HG02610 (cell line): Measurements from ENCODE around the gene SLC24A3.

ENCODE experiments used
- ATAC-seq: cut with Tn5 transposase; IDR thresholded peaks from one replicate; pipeline ENCODE4 v1.9.1; 2021; ENCODE audit warnings: mild to moderate bottlenecking, moderate library complexity; ENCODE audit not compliant: unreplicated experiment

Gene SLC24A3

DNA sequence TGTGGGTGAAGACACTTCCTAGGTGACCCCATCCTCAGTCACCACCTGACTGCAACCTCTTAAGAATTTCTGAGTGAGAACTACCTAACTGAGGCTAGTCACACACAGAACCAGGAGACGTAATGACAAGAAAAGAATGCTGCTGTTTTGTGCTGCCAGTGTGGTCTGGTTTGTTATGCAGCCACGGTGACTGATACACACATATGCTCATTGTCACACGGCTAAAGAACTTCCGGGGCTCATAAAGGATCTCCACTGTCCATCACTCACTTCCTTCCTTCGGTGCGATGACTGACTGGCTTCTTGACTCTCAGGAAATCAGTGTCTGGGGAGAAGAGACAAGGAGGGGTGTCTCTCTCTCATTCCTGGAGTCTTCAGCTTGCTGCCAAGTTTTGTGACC, 88.0 kb downstream of the SLC24A3 start:
- ATAC-seq = no peak

DNA sequence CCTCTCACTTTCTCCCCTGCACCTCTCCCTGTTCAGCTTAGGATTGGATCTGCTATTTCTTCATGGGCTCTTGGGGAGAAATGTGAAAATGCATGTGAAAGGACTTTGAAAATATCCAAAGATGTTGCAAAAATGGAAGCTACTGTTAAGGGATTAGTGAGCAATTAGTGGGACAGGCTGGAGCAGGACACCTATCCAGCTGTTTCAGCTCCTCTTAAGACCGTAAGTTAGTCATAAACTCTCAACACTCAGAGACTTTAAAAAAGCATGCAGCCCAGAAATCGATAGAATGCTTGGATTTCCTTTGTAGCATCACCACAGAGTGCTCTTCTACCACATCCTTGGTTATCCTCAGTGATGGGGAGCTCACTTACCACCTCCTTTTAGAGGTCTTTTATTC, 88.7 kb downstream of the SLC24A3 start:
- no peak for ATAC-seq

DNA sequence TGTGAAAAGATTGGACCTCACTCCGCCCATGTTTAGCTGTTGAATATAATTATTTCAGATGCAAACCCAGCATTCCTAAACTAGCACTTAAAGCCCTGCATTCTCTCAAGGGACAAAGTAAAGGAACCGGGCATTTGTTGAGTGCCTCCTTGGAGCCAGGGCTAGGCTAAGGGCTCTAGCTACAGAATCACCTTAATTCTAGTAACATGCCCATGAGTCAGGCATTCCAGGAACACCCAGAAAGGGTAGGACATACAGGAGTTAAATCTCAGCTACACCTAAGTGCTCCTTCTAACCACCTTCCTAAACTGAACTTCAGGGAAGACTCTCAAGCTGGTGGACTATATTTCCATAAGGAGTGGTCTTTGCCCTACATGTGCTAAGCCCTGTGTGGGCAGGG, 89.4 kb downstream of the SLC24A3 start:
- ATAC-seq = no peak

DNA sequence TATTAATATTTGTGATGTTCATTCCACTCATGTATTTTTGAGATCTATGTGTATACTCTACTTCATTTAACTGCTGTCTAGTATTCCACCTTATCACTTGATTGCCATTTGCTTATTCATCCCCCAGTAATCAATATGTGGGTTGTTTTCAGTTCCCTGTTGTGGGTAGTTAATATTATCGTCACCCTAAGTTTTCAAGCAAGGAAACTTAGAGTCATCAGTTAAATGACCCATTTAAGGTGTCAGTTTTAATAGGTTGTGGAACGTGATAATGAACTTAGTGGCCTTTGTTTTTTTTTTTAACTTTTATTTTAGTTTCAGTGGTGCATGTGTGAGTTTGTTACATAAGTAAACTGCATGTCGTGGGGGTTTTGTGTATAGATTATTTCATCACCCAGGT, 90.3 kb downstream of the SLC24A3 start:
- no peak for ATAC-seq

DNA sequence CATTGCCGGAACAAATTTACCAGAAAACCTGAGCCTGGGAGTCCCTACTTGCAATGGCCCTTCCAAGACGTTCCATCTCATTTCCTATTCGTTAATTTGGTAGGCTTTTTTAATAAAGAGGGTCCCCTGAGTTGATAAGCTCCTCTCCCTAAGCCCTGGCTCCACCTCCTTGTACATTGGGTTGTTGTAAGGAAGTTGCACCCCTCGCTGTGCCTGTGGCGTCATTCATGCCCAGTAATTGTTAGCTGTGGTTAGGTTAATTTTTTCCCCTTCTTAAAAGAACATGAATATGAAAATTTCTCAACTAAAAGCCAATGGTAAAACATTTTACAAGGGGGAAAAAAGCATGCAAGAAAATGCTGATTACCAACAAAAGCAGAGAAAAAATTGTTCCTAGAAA, 91.9 kb downstream of the SLC24A3 start:
- ATAC-seq = no peak

DNA sequence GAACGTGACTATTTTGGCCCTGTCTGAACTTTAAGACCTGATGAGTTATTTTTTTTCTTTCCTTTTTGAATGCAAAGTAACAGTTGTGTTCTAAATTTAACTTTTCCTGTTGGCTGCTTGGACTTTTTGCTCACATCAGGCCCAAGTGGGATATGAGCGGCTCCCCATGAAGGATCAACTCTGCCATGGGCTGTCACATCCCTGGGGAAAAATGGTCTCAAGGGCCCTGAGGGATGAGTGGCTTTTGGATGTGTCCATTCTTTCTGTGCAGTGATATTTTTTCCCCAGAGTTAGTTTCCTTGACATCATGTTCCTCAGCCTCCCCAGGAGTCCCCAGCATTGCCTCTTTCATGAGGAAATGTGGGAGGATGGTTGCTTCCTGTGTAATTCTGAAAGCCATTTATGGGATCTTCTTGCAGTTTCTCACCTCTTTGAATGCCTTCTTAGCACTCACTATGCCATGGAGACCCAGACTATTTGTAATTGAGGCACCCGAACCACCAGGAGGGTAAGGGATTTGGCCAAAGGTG, 92.5 kb downstream of the SLC24A3 start:
- no peak for ATAC-seq

DNA sequence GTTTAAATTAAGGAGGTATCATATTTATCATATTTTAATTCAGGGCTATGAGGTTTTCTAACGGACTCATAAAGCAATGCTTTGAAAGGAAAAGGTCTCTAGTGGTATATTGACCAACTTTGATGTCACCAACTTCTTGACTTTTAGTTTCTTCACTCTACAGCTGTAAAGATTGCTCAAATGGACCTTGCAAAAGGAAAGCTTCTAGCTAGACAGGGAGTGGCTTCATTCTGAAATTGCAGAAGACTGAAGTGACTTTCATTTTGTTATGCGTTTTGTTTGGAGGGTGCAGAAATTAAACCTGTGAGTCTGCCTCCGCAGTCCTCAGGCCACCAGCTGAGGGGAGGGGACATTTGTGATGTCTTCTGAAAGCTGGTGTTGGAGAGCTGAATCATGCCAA, 95.7 kb downstream of the SLC24A3 start:
- no peak for ATAC-seq

DNA sequence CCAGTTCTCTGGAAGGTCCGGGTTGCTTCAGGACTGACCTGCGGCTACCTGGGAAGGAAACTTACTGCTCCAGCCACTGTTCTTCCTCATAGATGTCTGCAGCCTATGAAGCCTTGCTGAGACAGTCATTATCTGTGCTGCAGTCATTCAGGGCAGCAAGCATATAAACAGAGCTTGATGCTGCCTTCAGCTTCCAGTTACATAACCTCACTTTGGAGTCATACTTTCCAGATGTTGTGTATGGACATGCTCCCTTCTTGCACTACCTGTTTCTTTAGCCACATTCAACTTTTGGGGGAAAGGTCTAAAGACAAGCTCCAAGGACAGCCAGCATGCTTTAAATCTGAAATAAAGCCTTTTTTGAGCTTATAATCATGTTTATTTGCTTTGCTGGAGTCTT, 98.1 kb downstream of the SLC24A3 start:
- ATAC-seq = no peak

DNA sequence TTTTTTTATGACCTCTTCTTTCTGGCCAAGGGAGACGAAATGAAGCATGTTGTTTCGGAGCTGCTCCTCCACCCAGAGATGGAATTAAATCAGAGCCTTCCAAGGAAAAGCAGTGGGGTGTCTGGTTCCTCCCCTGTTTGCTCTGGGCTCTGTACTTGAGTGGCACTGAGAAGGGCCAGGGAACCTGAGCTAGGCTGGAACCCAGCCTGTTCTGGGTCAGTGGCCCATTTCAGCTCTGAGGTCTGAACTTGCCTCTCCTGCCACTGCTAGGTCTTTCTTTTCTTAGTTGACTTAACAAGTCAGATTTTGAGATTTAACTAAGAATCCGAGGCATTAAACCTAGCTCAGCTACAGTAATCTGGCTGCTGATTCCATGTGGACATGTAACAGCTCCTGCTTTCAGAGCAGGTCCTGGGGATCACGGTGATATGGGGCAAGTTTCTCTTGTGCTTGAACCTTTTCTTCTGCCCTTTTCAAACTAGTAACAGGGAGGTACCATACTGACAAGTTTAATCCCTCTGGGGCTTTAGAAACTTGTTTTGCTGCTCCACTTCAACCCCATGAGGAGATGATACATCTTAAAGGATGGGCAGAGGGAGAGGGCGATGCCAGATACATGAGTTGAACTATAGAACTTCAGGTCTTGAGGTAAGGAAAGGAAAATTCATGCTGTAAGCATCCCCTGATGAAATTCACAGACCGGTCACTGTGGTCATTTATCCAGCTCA, 101.1 kb downstream of the SLC24A3 start:
- ATAC-seq = no peak

DNA sequence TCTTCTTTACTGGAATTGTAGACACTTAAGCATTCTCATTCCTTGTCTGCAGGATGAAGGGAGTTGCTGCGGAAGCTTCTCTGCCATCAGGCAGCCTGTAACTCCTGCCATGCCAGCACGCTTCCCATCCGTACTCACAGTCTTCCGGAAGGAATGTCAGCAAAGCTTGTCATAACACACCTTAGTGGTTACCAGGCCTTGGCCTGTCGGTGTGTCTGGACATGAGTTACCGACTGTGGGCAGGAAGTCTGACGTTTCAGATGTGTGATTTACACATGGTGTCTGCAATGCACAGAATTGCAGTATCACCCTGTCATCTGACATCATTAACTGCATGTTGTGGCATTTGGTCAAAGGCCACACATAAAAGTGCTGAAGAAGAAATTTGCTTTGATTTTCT, 102.2 kb downstream of the SLC24A3 start:
- ATAC-seq = no peak

DNA sequence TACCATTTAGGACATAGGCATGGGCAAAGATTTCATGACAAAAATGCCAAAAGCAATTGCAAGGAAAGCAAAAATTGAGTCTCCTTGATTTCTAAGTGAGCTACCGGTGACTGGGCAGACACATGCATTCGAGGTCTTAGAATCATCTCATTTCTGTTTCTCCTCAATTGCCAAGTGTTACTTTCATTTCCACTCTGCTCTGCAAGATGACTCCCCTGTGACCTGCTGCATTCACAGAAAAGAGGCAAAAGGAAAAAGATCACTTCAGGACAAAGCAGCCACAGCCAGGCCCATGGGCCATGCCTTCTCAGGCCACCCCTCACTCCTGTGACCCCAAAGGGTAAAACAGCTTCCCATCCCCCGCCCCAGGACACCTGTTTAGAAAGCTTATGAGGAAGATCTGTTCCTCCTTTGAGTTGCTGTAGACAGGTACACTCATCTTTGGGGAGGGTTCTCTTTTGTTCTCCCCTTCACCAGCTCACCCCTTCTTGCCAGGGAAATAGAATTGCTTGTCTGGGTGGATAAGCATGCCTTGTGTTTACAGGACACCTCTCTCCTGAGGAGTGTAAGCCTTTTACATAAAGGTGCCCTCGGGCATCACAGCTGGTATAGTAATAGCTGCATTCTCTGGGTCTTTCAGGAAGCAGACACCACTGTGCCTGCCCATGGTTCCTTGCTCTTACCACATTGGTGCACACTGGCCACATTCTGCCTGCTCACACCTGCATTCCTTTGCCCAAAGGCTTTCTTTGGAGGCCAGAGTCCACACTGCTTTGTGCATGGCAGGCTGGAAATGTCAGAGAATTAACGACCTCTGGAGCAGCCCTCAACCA, 105.0 kb downstream of the SLC24A3 start:
- ATAC-seq = no peak

DNA sequence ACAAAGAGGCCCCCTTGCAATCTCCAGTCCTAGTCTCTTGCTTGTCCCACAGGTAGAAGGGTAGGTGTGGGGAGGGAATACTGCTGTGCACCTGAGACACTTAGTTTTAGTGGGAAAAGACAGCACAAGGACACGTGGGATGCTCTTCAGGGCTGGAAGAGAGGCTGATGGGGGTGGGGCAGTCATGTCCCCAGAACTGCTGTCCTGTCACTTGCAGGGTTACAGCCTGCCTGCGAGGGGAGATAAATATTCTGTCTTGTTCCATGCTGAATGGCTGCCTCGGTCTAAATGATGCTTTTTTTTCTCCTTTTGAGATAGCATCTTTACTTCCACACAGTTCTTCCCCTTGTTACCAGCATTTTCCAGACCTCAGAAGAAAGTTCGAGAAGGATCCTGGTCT, 106.2 kb downstream of the SLC24A3 start:
- no peak for ATAC-seq

DNA sequence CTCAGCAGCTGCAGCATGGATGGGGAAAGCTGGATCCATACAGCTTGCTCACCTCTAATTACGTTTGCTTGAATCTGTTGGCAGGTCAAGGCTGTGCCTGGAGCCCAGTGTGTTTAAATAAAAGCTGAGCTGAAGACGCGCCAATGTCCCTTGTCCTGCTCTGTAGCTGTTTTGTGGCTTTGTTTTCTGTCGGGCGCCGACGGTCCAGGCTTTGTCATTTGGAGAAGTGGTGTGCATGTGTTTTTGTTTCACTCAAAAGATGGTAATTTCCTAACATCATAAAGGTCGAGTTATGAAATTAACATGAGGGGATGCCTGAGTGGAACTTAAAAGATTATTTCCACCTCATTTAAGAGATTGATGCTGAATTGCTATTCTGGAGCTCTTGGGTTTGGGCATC, 107.6 kb downstream of the SLC24A3 start:
- no peak for ATAC-seq

DNA sequence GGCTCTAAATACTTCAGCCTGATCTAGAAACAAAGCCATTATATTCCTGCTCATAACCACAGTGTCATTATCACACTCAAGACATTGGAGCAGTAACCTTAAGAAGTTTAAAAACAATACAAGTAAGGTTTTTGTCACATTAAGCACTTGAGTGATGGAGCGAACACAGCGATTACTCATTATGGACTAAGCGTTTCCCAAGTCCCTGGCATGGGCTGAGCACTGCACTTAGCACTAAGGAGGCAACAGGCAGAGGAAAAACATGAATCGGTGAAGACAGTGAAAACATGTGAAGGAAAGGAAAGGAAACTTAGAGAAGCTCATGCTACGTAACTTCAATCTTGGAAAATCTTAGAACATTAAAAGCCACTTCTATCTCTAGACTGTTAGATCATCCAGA, 108.7 kb downstream of the SLC24A3 start:
- no peak for ATAC-seq

DNA sequence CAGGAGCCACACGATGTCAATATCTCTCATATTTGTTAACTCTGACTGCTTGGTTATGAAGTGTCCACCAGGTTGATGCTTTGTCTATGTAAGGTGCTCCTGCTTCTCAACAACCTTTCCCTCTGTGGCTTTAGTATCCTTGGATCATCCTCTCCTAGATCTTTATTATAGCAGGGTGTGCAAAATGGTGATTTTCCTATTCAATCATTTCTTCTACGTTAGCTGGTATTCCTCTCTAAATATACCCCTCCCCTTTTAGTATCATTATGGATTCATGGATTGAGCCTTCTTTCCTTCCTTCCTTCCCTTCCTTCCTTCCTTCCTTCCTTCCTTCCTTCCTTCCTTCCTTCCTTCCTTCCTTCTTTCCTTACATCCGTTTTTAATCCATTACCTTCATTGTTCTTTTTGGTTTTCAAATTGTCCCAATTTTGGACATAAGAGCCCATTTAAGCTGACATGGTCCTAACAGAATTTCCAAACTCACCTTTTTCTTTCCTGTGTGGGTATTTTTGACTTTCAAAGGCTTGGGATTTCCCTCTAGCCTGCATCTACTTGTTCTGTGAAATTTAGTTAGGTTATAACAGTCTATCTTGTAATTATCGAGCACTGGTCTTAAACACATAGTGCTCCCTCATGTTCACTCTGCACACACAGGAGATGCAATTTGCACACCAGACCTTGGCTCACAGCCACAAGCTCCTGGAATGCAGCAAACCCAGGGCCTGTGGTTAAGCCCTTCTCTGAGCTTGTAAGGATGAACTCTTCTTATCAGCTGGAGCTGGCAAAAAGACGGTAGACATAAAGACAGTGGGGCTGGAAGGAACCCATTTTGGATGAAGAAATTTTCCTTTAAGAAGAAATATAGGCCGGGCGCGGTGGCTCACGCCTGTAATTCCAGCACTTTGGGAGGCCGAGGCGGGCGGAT, 109.9 kb downstream of the SLC24A3 start:
- no peak for ATAC-seq

DNA sequence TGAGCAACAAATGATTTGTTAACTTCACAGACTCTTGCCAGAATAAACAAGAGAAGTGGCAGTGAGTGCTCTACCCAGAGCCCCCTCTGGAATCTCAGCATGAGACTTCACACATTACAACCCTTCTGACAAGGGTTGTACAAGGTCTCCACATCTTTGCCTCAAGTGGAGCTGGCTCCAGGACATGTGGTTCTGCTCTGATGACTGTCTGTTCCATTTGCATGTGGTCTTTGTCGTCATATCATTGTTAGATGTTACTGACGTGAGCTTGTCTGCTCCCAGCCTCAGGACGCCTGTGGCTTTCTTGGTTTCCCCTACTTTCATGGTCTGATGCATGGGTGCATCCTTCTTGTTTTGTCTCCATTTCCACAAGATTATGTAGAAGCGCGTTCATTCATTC, 115.0 kb downstream of the SLC24A3 start:
- ATAC-seq = no peak

DNA sequence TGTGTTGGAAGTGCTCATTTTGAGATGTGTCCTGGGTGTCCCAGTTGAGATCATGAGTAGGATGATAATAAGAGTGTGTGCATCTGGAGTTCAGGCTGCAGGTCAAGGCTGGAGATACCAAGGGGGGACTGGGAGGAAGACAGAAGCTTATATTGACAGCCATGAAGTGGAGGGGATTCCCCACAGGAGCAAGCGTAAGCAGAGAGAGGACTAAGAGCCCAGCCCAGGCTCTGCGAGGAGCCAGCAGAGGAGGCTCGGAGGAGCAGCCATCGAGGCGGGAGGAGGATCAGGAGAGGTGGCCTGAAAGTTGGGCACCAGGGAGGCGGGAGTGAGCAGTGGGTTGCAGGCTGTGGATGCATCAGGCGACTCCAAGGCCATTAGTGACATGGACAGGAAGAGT, 116.2 kb downstream of the SLC24A3 start:
- no peak for ATAC-seq

DNA sequence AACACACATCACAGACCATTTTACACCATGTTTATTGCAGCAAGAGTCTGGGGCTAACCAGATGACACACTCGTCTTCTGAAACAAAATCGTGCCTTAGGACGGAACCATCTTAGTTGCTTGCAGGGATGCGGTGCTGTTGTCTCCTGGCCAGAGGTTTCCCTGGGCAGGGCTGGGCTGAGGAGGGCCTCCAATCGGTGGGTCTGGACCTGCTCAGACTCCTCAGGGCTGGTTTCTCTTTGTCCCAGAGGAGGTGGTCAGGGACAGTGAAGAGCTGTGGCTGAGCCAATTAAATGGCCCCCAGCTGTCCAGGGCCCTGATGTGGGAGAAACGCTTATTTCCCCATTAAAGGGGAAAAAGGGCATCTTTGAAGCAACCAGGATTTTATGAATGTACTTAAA, 117.6 kb downstream of the SLC24A3 start:
- no peak for ATAC-seq

DNA sequence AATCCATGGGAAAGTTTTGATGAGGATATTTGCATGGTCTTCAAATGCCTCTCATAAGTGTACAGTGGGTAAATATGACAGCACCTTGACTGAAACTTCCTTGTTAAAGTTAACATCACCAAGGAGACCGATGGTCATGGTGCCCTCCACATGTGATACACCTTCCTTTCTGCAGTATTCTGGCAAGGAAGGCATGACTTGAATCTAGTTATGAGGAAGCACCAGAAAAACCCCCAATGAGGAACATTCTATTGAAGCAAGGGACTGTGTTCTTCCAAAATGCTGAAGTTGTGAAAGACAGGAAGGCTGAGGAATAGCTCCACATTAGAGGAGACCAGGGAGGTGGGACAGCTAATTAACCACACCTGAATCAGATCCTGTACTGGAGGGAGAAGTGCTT, 118.3 kb downstream of the SLC24A3 start:
- ATAC-seq = no peak

DNA sequence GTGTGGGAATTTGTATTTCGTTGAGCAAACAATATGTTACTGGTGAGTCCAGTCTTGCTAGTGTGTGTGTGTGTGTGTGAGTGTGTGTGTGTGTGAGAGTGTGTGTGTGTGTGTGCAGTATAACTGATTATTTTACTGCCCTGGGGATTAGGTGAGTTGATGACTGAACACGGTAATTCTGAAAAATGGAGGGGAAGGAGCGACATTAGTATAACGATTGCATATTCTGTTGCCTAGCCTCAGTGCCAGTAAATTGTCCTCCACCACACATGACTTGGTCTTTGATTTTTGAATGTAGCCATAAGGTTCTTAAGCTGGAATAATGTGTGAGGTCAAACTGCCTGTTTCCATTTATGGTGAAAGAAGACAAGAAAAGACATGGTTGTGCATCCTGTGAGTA, 121.1 kb downstream of the SLC24A3 start:
- no peak for ATAC-seq

DNA sequence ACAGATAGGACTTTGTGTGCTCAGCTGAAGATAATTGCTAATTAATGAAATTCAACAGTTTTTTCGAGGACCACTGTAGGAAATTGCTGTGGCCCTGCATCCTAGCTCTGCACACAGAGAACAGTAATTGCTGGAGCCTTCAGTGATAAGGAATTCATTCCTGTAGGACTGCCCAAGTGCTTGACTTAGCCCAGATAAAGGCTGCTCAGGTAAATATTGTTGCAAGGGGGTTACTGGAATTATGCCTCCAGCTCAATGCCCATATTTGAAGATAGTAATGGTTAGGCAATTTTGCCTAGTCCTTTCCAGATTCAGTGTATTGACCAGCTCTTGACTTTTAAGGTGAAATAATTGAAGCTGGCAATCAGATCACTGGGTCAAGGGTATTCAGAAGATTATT, 122.9 kb downstream of the SLC24A3 start:
- ATAC-seq = no peak
